Measurements from ENCODE around the gene RHPN2. TPM values are rescaled to one million over a fixed set of nuclear protein-coding genes. Genes with fewer than 3 reads are reported as not detected.

RHPN2 gene
- total and polyA plus RNA-seq, 2 experiments from 2014 or later = 15.7 to 29.6 TPM

DNA sequence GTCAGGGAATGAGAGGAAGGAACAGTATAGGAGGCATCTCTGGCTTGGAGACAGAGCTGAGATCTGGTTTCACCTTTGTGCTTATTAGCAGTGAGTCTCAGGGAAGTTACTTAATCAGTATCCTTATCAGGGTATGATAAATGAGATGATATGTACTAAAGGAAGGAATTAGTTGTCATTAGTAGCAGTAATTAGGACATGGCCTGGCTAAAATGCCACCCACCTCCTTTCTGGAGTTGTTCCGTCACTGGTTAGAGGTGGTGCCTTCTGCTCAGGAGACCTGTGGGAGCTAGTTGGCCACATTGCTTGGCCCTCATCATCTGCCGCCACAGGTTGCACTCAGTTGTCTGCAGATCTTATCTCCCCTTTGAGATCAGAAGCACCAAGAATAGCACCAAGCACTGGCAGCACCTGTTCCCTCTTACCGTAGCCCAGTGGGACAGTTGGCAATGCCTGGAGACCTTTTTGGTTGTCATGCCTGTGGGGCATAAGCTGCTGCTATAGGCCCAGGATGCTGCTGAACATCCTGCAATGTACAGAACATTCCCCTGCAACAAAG lies 21.0 kb upstream of the RHPN2 start:
- ATAC-seq = no peak
- no peak overlapping the region for H3K27ac Mint-ChIP-seq

DNA sequence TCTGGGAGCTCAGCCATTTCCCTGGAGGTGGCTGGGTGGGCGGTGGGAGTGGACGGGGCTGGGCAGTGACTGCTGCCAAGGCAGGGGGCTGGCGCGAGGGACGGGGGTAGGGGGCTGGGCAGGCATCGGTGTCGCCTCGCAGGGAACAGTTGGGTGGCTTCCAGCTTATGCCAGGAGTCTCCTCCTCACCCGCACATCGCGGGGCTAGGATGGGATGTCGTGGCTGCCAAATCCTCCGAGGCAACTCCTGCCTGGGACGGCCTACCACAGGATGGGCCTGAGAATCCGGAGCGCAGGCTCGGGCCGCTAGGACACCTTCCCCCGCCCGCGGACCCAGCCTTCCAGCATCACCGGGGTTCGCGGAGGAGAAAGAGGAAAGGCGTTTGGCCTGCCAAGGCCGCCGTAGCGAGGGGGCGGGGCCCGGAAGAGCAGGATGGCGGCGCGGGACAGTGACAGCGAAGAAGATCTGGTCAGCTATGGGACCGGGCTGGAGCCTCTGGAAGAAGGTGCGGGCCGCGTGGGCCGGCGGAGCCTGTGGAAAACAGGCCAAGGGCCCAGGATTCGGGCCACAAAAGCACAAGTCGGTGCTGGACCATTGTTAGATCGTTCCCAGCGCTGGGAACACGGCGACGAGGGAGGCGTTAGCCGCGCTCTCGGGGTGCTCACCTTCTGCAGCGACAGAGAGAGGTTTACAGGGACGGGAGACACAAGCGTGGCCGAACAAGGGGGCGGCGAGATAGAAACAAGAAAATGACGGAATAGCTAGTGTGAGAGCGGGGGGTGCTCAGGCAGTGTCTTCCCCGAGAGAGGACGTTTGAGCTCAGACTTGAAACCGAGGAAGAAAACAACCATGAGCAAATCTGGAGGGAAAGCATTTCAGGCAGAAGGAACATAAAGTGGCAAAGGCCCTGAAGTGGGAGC lies 16.3 kb upstream of the RHPN2 start, which contains the start of gene GPATCH1:
TSS of gene GPATCH1 (plus strand) at position 421 of the 921 bp plus-strand sequence. CDS start at position 434, 13 bp downstream.
- H4K20me1 ChIP-seq (replicated peaks; ENCODE audit: insufficient read depth) = peaks cover 2% of the 10 kb centered on the region; the same call in 1 of the 2 replicates
- peaks cover 14% of the 10 kb centered on the region for H3K79me2 ChIP-seq (replicated peaks; ENCODE audit: insufficient read depth)
- peak within 1 kb of the TSS; percentile 99 for H2AFZ ChIP-seq
- peak within 1 kb of the TSS; percentile 98 for H3K4me2 ChIP-seq
- no peaks in the 10 kb centered on the region for H3K36me3 ChIP-seq (ENCODE audit: insufficient read depth)
- H3K4me1 Mint-ChIP-seq = peaks cover 19% of the 10 kb centered on the region
- no peak within 1 kb of the TSS for H3K27ac ChIP-seq (ENCODE audit: low read depth)
- no peaks in the 10 kb centered on the region for H3K9me3 Mint-ChIP-seq
- peak; percentile 96 for ATAC-seq
- H3K27me3 ChIP-seq (ENCODE audit: insufficient read depth) = no peaks in the 10 kb centered on the region
- H3K4me3 Mint-ChIP-seq = peak within 1 kb of the TSS; percentile 94
- peak within 1 kb of the TSS; percentile 99 for H3K4me3 ChIP-seq
- no peaks in the 10 kb centered on the region for H3K36me3 Mint-ChIP-seq (ENCODE audit: low read depth)
- H3K27ac Mint-ChIP-seq = peak within 1 kb of the TSS; percentile 72
- H3K4me1 ChIP-seq (ENCODE audit: insufficient read depth) = no peaks in the 10 kb centered on the region; the same call in 1 of the 2 replicates
- TF ChIP-seq NANOG (IDR thresholded peaks at IDR 0.05; ENCODE audit: borderline replicate concordance) = no peak
- peak; percentile 64; the same call in 1 of the 2 replicates for TF ChIP-seq CREB1 (CRISPR knock-in tag; IDR thresholded peaks at IDR 0.05; ENCODE audit: low read depth)
- TF ChIP-seq, protein P1, sequence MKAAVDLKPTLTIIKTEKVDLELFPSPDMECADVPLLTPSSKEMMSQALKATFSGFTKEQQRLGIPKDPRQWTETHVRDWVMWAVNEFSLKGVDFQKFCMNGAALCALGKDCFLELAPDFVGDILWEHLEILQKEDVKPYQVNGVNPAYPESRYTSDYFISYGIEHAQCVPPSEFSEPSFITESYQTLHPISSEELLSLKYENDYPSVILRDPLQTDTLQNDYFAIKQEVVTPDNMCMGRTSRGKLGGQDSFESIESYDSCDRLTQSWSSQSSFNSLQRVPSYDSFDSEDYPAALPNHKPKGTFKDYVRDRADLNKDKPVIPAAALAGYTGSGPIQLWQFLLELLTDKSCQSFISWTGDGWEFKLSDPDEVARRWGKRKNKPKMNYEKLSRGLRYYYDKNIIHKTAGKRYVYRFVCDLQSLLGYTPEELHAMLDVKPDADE (IDR thresholded peaks at IDR 0.05) = peak; percentile 51
- TF ChIP-seq POLR2AphosphoS5 (IDR thresholded peaks at IDR 0.05; ENCODE audit: low read depth) = peak; percentile 76
- TF ChIP-seq, protein P2, sequence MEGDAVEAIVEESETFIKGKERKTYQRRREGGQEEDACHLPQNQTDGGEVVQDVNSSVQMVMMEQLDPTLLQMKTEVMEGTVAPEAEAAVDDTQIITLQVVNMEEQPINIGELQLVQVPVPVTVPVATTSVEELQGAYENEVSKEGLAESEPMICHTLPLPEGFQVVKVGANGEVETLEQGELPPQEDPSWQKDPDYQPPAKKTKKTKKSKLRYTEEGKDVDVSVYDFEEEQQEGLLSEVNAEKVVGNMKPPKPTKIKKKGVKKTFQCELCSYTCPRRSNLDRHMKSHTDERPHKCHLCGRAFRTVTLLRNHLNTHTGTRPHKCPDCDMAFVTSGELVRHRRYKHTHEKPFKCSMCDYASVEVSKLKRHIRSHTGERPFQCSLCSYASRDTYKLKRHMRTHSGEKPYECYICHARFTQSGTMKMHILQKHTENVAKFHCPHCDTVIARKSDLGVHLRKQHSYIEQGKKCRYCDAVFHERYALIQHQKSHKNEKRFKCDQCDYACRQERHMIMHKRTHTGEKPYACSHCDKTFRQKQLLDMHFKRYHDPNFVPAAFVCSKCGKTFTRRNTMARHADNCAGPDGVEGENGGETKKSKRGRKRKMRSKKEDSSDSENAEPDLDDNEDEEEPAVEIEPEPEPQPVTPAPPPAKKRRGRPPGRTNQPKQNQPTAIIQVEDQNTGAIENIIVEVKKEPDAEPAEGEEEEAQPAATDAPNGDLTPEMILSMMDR (conservative IDR thresholded peaks at IDR 0.05; ENCODE audit: low read depth in 2 of 2) = no peak
- TF ChIP-seq STAT1 (IDR thresholded peaks at IDR 0.05; ENCODE audit: unreplicated experiment) = no peak
- TF ChIP-seq EZH2 (IDR thresholded peaks at IDR 0.05; ENCODE audit: low read depth, unreplicated experiment) = no peak
- TF ChIP-seq ZNF114 (CRISPR knock-in tag; IDR thresholded peaks at IDR 0.05) = no peak
- no peak for TF ChIP-seq JUNB (IDR thresholded peaks at IDR 0.05; ENCODE audit: unreplicated experiment)
- H3F3A ChIP-seq (replicated peaks; ENCODE audit: low read depth) = no peaks in the 10 kb centered on the region
- DNase-seq (ENCODE audit: low spot score) = peak; percentile 97
- H3K27me3 Mint-ChIP-seq (ENCODE audit: insufficient read depth, low read depth, poor library complexity) = peaks cover 22% of the 10 kb centered on the region
- no peaks in the 10 kb centered on the region for H3K9me2 ChIP-seq (ENCODE audit: insufficient read depth)

More for the DNA sequence above, 21.0 kb upstream of the RHPN2 start:
- H2AFZ ChIP-seq = no peak overlapping the region
- DNase-seq (ENCODE audit: low spot score) = no peak
- H3K4me2 ChIP-seq = no peak overlapping the region
- Mint-ChIP-seq H3K4me1 (peaks cover 12% of the 10 kb centered on the region), H3K9me3 (no peaks in the 10 kb centered on the region), H3K36me3 (ENCODE audit: low read depth) (peaks cover 18% of the 10 kb centered on the region), H3K4me3 (no peak overlapping the region), H3K27me3 (ENCODE audit: insufficient read depth, low read depth, poor library complexity) (peaks cover 18% of the 10 kb centered on the region)
- H3K27ac ChIP-seq (ENCODE audit: low read depth) = no peak overlapping the region
- H3F3A ChIP-seq (replicated peaks; ENCODE audit: low read depth) = no peaks in the 10 kb centered on the region
- H4K20me1 ChIP-seq (replicated peaks; ENCODE audit: insufficient read depth) = peaks cover 2% of the 10 kb centered on the region; the same call in 1 of the 2 replicates
- H3K4me3 ChIP-seq = no peak overlapping the region
- H3K27me3 ChIP-seq (ENCODE audit: insufficient read depth) = no peaks in the 10 kb centered on the region
- H3K4me1 ChIP-seq (ENCODE audit: insufficient read depth) = no peaks in the 10 kb centered on the region
- peaks cover 14% of the 10 kb centered on the region for H3K79me2 ChIP-seq (replicated peaks; ENCODE audit: insufficient read depth)
- H3K36me3 ChIP-seq (ENCODE audit: insufficient read depth) = peaks cover 6% of the 10 kb centered on the region; the same call in 1 of the 2 replicates
- no peaks in the 10 kb centered on the region for H3K9me2 ChIP-seq (ENCODE audit: insufficient read depth)
- no peak for TF ChIP-seq JUNB (IDR thresholded peaks at IDR 0.05; ENCODE audit: unreplicated experiment)
